GOT3 (cell line): ENCODE measurements around the gene DNAH6.
"Not testable (repeated sequence)": the region's sequence is repeated elsewhere in the genome, so short reads cannot be mapped to it uniquely, and the experiment has no call there.

Experiments
- DNase-seq: peaks from one replicate; lab custom pipeline; 2025; ENCODE audit warnings: mixed read lengths; lab: John Stamatoyannopoulos, UW

Gene DNAH6, protein sequence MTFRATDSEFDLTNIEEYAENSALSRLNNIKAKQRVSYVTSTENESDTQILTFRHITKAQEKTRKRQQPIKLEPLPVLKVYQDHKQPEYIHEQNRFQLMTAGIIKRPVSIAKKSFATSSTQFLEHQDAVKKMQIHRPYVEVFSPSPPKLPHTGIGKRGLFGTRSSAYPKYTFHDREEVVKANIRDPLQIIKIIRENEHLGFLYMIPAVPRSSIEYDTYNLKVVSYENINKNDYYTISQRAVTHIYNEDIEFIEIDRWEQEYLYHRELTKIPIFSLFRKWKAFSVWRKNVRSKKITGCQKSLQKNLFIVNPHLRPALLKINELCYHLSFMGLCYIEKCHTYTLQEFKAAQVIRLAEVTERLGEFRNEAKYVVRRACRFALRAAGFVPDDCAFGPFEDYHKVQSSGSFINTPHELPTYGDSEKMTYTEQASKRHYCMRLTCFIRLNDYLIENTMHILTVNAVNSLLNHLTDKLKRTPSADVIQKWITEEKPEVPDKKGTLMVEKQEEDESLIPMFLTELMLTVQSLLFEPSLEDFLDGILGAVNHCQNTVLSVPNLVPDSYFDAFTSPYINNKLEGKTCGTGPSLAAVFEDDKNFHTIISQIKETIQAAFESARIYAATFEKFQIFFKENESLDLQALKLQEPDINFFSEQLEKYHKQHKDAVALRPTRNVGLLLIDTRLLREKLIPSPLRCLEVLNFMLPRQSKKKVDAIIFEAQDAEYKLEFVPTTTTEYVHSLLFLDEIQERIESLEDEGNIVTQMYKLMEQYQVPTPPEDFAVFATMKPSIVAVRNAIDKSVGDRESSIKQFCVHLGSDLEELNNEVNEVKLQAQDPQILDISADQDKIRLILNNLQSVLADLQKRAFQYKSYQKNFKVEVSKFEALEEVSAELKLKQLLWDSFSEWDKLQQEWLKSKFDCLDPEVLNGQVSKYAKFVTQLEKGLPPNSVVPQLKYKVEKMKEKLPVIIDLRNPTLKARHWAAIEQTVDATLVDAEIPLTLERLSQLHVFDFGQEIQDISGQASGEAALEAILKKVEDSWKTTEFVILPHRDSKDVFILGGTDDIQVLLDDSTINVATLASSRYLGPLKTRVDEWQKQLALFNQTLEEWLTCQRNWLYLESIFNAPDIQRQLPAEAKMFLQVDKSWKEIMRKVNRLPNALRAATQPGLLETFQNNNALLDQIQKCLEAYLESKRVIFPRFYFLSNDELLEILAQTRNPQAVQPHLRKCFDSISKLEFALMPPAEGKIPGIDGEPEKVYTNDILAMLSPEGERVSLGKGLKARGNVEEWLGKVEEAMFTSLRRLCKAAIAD (N-terminal part only)

DNA sequence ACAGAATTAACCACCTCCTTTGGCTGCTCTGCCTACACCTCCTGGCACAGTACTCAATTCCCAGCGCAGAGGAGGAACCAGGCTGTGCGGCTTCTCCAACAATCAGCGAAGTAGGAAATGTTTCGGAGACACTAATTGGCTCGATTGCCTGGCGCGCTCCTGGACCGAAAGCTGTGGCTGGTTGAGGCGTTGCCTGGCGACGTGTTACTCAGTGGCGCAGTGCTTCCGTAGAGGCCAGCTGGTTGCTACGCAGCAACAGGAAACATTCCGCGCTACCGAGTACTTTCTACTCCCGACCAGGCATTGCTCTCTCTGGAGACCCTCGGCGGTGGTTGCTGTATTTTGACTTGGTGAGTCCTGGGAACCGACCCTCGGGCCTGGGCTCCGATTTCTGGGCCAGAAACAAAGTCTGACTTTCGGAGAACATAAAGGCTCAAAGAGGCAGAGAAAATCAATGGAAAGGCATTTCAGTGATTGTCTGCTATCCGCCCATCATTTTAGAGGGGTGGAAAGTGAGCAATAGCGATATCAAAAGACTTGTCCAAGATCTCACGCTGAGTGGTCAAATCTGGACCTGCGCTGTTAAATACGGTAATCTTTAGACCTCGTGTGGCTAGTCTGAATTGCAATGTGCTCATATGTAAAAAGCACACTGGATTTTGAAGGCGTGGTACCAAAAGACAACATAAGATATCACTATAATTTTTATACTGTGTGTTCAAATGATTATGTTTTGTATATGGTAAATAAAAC, at the start of gene DNAH6:
Gene DNAH6, plus strand, starts transcription at position 265 of the 753 bp plus-strand sequence. CDS start 1,329 bp downstream, outside the sequence.
- peak; percentile 71 for DNase-seq

DNA sequence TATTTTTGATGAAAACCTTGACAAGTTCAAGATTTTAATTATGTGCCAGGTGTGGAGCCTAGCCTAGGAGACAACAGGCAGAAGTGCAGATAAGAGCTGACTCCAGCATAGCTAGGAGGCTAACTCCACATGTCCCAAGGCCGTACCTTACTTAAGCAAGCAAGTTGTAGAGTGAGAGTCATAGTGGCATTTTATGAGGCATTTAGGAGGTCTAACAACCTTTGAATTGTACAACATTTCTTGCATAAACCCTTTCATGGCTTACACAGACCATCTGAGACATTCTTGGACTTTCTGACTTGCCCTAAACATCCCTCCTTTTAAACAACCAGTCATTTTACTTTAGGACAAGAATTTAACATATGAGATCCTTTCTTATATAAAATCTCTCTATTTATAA, 48.9 kb upstream of the DNAH6 start:
- no peak for DNase-seq

DNA sequence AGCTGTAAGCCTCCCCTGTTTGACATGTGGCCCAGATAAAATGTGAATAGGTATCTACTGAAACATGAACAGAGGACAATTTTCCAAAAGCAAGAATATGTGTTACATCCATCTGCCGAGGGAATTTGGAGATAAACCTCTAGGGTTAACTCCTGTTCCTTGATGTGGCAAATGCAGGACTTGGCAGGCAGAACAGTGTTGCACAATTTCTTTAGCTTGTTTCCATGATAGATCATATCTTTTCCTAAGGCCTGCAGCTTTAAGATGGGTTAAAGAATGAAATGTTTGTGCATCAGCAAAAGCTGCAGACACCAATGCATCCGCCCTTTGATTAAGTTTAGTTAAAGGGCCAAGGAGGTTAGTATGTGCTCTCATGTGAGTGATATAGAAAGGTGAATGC, 43.9 kb upstream of the DNAH6 start:
- not testable (repeated sequence) for DNase-seq

DNA sequence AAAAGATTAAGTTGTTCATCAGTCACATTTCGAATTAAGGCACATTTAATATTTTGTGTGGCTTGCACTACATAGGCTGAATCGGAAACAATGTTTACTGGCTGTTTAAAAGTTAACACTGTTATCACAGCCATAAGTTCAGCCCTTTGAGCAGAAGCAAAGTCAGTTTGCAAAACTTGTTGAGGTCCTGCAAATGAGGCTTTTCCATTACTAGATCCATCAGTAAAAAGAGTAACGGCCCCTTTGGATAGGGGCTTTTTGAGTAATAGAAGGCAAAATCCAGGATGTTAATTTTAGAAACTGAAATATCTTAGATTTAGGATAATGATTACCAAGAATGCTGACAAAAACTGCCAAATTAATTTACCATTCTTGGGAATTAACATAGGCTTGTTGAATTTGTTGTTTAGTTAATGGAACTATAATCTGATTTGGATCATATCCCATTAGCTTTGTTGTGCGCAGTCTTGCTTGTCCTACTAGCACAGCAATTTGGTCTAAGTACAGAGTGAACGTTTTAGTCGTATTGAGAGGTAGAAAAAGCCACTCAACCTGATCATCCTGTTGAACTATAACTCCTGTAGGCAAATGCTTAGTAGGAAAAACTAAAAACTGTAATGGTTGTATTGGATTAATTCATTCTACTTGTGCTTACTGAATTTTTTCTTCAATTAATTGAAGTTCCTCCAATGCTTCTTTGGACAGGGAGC, 43.3 kb upstream of the DNAH6 start:
- DNase-seq = no peak

DNA sequence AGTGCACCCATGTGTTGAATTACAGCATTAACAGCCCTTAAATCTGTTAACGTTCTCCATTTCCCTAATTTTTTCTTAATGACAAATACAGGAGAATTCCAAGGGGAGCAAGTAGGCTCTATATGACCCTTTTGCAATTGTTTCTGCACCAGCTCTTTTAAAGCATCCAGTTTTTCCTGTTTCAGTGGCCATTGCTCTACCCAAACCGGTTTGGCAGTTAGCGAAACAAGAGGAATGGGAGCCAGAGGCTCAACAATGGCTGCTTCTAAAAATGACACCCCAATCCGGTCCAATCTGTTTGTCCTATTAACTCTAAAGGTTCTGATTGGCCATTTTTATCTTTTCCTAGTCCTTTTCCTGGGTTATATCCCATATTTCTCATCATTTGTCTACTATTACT, 42.1 kb upstream of the DNAH6 start:
- DNase-seq = no peak

DNA sequence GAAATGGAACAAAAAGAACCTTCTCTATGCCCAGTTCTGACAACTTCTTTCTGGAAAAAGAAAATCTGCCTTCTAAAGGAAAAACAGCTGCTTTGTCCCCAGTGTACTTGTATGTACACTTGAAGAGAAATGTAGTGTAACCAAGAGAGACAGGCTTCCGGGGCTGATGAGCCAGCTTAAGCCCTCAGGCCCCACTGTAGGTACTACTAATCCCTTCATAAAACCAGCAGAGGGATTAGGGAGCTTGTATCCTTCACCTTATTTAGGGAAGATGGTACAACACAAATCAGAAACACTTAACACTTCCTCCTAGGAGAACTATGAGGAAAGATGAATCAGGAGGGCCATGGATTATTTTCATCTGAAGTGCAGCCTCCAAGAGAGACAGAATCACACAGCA, 38.4 kb upstream of the DNAH6 start:
- no peak for DNase-seq

DNA sequence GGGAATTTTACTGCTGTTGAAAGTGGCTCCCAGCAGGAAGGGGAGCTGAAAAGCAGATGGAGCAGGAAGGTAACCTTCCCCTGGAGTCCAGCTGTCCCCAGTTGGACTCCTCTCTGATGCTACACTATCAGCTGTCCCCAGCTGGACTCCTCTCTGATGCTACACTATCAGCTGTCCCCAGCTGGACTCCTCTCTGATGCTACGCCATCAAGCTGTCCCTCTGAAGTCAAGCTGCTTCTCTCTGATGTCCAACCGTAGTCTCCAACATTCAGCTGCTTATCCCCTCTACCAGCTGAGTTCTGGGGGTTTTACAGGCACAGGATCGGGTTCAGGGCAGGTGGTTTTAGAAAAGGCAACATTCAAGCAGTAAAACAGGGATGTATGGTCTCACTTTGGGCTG, 37.4 kb upstream of the DNAH6 start:
- no peak for DNase-seq

DNA sequence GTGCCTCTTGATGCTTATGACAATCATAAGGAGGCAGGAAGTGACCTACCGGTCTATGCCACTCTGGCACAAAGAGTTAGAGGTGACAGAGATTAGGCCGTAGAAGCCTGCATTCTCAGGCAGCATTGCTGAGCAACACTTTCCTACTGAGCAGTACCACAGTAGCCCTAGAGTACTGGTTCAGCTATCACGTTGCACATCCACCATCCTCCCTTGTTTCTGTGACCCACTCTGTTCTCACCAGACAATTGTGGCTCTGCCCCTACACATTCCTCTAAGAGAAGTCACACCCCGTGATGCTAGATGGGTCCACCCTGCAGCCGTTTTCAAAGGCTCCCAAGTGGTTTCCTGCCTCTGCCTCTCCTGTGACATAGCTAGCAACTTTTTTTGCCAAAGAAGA, 34.6 kb upstream of the DNAH6 start:
- peak; percentile 1 for DNase-seq

DNA sequence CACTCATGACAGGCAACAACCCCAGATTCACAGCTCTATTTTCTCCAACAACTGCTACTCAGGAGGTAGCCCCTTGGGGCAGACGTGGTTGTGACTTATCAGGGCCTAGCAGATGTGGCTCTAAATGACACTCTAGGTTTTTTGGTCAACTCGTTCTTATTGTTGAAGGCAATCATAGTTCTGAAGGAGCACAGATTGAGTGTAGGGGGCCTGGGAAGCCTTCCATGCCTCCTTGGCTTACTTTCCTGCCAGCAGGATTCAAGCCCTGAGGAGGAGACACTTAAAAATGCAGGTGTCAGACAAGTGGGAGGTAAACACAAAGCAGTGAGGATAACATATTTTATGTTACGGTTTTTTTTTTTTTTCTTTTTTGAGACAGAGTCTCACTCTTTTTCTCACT, 33.7 kb upstream of the DNAH6 start:
- no peak for DNase-seq

DNA sequence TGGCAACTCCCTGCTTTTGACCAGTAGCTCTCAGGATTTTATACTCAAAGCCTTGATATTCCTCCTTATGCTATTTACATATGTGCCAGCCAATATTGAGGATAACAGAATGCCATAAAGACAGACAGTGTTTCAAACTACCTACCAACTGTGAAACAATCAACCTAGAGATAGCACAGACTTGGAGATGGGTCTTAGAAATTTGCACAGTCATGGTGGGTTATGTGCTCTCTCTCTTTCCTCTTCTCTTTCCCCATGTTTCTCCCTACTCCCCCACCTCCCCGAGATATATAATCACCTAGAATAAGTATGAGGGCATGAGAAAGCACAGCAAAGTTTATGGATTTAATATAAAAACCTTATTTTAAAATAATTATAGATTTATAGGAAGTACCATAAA, 33.0 kb upstream of the DNAH6 start:
- no peak for DNase-seq

DNA sequence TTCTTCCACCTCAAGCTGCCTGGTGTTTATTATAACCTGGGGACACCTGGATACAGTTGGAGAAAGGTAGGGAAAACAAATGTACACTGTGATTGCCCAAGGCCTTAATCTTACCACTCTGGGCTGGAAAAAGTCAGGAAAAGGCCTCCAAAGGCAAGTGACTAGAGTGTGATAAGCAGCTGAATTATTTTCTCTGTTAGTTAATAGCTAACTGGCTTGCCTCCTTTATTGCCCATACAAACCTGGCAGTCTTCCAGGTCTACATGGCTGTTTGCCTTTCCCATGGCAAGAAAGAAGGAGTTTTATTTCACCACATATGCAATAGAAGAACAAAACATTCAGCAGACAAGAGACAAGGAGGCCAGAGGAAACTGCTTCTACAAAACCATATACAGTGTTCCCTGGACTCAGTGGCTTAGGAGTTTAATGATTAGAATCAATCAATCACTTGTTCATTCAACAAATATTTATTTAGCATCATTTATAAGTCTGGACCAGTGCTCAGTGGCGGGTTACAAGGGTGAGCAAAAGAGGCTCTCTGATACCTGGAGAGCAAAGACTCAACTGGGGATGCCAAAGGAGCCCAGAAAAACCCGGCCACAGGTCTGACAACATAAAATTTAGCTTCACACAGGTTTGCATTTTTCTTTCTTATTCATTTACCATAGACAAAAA, 29.7 kb upstream of the DNAH6 start:
- no peak for DNase-seq

DNA sequence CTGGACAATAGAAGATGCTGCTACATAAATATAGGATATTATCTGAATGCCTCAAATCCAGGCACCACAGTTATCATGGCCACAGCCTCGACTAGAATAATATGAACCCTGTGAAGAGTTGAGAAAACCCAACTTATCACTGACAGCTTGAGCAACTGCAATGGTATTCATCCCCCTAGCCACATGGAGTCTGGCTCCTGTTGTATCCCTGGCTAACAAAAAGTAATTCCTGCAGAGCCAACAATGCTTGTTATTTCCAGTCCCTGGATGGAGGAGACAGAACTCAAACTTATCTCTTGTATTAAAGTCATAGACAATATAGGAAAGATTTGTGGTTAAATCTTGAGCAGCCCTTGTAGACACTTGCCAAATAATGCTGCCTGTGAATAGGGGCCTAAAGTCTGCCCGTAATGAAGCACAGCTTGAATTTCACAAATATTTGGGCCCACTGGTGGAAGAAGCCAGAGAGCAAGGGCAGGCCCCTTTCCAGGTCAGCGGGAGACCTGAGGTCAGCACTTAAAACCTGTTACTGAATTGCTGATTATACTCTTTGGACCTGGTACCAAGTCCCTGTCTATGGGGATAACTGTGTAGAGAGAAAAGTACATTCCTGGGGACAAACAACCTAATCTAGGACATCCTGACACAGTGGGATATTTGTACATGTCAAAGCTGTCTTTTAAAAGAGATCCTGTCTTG, 28.9 kb upstream of the DNAH6 start:
- no peak for DNase-seq

DNA sequence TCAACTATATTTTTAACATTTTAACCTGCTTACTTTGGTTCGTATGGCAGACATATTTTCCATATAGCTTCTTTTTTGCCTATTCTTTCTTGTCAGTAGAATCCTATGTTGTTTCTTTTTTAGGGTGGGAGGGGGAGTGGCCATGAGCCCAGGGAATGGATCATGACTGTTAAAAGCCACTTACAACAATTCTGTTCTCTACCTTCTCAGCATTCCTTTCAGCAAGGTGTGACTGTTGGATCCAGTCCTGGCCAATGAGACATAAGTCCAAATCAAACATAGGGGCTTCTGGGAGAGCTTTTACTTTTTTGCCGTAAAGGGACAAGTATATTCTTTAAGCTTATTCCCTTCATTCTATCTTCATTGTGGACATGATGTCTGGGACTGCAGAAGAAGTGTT, 25.0 kb upstream of the DNAH6 start:
- no peak for DNase-seq

DNA sequence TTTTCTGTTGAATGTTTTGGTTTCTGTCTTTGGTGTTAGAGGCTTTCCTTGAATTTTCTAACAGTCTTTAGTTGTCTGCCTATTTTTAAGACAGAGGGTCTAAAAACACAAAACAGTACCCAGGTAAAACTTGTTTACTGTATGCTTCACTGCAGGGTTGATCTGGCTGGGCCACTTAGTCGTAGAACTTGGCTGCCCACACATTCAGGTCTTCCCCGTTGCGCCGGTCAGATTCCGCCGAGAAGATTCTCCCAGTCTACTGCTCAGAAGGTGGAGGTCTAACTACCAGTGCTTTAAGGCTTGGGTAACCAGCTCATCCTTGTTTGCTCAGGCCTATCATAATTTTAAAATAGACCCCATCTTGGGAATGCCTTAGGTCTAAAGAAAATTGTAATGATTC, 24.6 kb upstream of the DNAH6 start:
- no peak for DNase-seq

DNA sequence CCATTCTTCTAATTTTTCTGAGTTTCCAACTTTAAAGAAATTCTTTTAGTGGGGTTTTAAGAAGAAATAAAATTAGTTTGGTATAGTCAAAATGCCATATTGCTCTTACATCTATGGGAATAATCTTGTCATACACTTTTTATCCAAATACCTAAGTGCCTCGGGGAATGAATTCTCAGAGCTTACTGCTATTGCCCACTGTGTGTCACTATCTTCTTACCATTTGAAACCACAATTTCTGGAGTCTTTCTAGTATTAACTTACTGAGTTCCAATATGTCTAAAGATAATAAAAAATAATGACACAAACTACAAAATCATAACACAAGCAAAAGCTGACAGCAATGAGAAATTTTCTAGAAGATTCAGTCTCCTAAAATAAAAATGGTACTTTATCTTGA, 23.7 kb upstream of the DNAH6 start:
- DNase-seq = no peak

DNA sequence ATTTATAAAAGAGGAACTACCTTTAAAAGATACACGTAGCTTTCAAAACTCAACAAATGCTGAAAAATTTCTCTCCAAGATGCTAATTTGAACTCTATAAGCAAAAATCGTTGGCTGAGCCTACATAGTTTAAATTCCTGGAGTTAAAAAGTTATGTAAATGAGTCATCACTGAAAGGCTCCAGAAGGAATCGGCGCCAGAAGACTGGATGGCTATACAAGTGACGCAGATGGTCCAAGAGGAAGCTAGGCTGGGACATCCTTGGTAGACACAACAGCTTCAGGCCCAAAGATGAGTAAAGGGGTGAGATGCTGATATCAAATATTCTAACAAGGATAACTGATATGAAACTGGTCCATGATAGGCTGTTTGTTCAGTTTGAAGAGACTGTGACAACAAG, 22.8 kb upstream of the DNAH6 start:
- no peak for DNase-seq

DNA sequence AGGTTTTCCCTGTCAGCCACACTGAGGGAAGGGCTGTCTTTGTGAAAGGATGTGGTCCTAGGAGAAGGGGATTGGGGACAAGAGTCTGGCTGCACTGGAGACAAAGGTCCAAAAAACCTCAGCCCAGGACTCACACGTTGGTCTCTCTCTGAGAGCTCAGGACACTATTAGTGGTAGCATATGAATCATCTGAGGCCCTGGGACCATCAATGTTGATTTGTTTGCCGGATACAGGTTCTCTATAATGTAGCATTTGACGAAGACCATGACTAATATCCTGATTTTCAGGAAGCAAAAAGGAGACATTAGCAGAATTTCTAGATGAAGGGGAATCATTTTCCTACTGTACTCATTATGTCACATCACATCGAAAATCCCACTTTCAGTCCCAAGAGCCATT, 22.2 kb upstream of the DNAH6 start:
- DNase-seq = no peak

DNA sequence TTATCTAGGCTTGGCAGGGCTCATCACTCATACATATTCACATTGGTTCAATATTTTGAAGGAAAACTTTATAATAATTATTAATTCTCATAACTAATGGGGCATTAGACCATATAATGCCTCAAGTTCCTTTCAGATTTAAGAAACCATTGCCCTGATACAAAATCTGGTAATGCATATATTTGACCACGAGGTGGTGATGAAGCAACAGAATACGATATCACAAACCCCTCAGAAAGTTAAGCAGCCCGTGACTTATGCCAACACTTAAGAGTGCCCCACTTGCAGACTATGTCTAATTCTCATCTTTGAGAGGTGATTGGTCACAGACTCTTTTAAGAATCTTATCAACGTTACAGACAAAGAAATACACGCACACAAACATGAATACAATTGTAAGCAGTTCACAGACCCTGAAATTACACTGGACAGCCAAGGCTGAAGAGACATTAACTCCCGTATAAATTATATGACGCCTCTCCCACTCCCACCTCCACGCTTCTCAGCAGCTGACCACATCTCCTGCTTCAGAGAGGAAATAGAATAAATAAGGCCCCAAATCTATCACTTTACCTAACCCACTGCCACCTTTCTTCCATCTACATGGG, 20.7 kb upstream of the DNAH6 start:
- no peak for DNase-seq

DNA sequence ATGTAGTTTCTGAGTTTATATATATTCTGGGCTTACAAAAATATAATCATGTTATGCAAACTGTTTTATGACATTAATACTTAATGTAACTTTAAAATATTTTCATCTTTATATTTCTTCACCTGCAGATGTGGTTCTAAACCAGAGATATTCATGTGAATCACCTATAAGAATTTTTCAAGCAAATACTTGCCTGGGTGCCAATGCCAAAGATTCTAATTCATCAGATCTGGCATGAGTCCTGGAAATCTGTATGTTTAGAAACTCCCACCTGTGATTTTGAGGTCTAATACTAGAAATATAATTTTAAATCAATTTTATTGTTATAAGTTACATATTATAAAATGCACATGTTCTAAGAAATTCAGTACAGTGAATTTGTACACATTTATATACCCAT, 19.9 kb upstream of the DNAH6 start:
- DNase-seq = no peak
